ENCODE measurements around the gene SEC16B.
"Not testable (repeated sequence)": the region's sequence is repeated elsewhere in the genome, so short reads cannot be mapped to it uniquely, and the experiment has no call there.

SEC16B gene

DNA sequence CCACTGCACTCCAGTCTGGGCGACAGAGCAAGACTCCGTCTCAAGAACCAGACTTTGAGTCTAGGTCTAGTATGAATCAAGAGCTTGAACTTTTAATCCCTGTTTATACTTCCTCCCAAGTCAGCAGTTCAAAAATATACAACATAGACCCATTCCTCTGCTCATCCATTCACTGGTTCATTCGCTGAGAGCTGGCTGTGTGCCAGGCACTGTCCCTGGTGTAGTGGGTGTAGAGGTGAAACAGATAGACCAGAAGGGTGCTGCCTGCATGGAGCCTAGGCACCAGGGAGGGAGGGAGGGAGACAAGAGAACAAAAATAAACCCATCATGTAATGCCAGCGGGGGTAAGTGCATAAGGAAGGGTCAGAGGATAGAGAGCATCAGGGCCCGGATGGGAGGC lies 25.5 kb upstream of the SEC16B start:
- no peak for DNase-seq (ENCODE audit: low read depth)
- TF ChIP-seq, protein P1, sequence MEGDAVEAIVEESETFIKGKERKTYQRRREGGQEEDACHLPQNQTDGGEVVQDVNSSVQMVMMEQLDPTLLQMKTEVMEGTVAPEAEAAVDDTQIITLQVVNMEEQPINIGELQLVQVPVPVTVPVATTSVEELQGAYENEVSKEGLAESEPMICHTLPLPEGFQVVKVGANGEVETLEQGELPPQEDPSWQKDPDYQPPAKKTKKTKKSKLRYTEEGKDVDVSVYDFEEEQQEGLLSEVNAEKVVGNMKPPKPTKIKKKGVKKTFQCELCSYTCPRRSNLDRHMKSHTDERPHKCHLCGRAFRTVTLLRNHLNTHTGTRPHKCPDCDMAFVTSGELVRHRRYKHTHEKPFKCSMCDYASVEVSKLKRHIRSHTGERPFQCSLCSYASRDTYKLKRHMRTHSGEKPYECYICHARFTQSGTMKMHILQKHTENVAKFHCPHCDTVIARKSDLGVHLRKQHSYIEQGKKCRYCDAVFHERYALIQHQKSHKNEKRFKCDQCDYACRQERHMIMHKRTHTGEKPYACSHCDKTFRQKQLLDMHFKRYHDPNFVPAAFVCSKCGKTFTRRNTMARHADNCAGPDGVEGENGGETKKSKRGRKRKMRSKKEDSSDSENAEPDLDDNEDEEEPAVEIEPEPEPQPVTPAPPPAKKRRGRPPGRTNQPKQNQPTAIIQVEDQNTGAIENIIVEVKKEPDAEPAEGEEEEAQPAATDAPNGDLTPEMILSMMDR (IDR thresholded peaks at IDR 0.05; ENCODE audit: insufficient read depth, low read depth, low read length, missing control alignments) = no peak
- no peak overlapping the region for H3K4me3 ChIP-seq (ENCODE audit: low read length)

DNA sequence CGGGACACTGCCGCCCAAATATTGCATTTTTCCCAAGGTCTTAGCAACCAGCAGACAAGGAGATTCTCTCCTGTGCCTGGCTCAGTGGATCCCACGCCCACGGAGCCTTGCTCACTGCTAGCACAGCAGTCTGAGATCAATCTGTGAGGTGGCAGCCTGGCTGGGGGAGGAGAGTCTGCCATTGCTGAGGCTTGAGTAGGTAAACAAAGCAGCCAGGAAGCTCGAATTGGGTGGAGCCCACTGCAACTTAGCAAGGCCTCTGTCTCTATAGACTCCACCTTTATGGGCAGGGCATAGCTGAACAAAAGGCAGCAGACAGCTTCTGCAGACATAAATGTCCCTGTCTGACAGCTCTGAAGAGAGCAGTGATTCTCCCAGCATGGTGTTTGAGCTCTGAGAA lies 16.4 kb upstream of the SEC16B start:
- H3K4me3 ChIP-seq (ENCODE audit: low read length) = not testable (repeated sequence)
- peak; percentile 91 for DNase-seq (ENCODE audit: low read depth)

DNA sequence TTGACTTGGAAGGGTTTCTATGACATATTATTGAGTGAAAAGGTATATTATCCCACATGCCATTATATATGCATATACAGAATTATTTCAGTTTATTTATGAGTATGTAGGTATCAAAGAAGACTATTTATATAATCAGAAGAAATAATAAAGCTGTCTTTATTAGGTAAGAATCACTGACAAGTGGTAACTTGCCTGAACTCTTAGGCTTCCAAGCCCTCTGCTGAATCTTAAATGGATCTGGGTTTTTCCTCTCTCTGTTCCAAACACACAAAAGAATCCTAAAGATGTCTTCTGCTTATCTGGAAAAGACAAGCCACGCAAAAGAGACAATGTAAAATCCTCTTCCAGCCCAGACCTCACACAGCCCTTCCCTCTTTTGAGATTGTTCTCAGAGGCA lies 14.9 kb upstream of the SEC16B start:
- TF ChIP-seq, protein P1 (IDR thresholded peaks at IDR 0.05; ENCODE audit: insufficient read depth, low read depth, low read length, missing control alignments) = no peak
- DNase-seq (ENCODE audit: low read depth) = peak; percentile 75

DNA sequence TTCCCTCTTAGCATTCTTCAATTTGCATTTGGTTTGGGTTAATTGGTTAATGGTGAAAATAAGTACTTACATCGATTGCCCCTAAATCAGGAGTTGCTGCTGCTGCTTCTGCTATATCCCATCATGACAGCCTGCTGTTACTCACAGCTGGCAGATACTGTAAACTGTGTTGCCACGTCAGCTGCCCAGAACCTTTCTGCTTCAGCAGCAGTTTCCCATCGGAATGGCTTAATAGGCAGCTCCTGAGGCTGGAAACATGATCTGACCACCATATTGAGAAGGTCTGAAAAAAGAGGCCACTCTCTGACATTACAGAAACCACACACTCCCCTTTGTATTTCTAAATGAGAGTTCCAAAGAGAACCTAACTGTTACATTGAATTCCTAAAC lies 14.3 kb upstream of the SEC16B start:
- TF ChIP-seq, protein P1 (IDR thresholded peaks at IDR 0.05; ENCODE audit: insufficient read depth, low read depth, low read length, missing control alignments) = no peak
- peak; percentile 94 for DNase-seq (ENCODE audit: low read depth)
- no peak overlapping the region for H3K4me3 ChIP-seq (ENCODE audit: low read length)

More for the DNA sequence above, 14.9 kb upstream of the SEC16B start:
- H3K4me3 ChIP-seq (ENCODE audit: low read length) = no peak overlapping the region

DNA sequence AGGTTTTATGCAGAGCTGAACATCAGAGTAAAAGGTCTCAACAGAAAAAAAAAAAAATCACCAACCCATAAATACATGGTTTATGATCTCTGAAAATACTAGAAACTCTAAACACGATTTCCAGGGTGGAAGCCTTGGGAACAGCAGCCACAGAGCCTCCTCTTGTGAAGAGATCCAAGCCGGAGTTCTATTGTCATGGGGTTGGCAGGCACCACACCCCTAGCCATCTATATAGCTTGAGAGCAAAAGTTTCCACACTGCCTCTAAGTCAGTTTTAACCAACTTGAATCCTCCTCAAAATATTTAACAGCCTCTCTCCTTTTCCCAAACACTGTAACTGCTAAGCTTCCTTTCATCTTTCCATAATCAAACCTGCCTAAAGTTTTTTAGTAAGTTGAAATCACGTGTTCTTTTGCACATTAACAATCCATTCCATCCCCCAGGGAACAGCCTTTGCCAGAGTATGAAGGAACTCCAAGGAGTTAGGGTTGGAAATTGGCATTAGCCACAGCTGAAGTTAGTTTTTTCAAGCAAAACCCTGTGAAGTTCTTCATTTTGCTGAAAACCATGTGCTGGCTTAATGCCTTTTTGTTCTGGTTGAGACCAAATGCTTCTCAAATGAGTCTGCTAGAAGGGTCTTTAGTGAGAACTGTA lies 13.8 kb upstream of the SEC16B start:
- no peak for DNase-seq (ENCODE audit: low read depth)
- H3K4me3 ChIP-seq (ENCODE audit: low read length) = no peak overlapping the region
- TF ChIP-seq, protein P1 (IDR thresholded peaks at IDR 0.05; ENCODE audit: insufficient read depth, low read depth, low read length, missing control alignments) = no peak

DNA sequence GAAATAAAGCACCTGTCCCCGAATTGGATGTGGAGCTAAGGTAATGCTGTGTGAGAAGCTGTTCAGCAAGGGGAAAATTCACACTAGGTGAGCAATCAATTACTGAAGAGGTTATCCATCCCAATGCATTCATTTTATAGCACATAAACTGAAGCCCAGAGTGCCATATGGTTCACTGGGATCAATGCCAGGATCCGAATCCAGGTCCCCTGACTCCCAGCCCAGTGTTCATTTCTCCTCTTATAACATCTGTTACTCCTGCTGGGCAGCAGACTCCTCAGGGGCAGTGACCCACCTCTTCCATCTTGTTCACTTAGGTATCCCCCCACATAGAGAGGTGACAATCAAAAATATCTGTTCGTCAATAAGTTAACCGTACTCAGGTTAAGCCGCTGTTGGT lies 13.2 kb upstream of the SEC16B start:
- TF ChIP-seq, protein P1 (IDR thresholded peaks at IDR 0.05; ENCODE audit: insufficient read depth, low read depth, low read length, missing control alignments) = no peak
- no peak overlapping the region for H3K4me3 ChIP-seq (ENCODE audit: low read length)
- DNase-seq (ENCODE audit: low read depth) = no peak

DNA sequence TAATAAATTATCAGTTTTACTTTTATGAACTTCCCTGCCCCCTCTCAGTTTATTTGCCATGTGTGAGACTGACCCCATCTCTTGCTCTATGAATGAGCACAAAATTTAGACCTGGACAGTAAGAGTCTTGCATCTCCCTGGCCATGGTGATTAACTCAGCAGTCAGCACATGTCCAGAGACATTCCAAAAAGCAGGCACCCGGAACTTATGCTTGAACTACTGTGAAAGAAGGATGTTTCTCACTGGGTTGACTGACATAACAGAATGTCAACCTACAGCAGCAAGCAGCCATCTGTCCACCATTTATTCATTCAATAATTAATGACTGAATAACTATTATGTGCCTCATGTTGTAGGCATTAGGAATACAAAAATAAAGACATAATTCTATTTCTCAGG lies 11.3 kb upstream of the SEC16B start:
- TF ChIP-seq, protein P1 (IDR thresholded peaks at IDR 0.05; ENCODE audit: insufficient read depth, low read depth, low read length, missing control alignments) = no peak
- no peak for DNase-seq (ENCODE audit: low read depth)

More for the DNA sequence above, 11.3 kb upstream of the SEC16B start:
- no peak overlapping the region for H3K4me3 ChIP-seq (ENCODE audit: low read length)
